ENCODE data around the gene MASTL.
A peak's percentile ranks its signal among the peaks of the same experiment; 100 is the strongest.

Gene MASTL

DNA sequence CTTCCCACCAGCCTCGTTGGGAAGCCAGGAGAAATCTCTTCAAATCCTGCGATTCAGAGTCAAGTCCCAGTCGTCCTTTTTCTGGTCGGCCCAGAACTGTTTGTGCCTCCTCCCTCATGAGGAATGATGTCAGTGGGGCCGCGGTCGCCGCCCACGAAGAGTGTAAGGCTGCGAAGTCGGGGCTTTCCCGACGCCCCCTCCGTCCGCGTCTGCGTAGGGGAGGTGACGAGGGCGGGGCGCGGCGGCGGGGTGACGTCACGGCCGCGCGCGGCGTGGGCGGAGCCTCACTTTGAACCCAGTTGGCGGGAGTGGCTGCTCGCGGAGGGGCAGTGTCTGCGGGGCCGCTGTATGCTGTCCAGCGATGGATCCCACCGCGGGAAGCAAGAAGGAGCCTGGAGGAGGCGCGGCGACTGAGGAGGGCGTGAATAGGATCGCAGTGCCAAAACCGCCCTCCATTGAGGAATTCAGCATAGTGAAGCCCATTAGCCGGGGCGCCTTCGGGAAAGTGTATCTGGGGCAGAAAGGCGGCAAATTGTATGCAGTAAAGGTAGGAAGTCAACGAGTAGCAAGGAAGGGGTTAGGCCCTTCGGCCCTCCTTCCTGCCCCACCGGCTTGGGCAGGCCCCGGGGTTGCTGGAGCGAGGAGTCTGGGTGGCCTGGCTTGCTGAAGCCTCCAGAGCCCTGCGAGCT is at the start of gene MASTL:
MASTL (plus strand) TSS at position 287 of the 689 bp plus-strand sequence; CDS start at position 362, 75 bp downstream.
- Histone ChIP-seq H3K27ac (ENCODE audit: low read length) (peak within 1 kb of the TSS; percentile 91), H3K4me1 (ENCODE audit: low read length) (peaks cover 21% of the 10 kb centered on the region), H3K79me2 (ENCODE audit: low read length) (peaks cover 87% of the 10 kb centered on the region), H3K27me3 (ENCODE audit: low read depth, low read length) (no peaks in the 10 kb centered on the region), H3K4me2 (ENCODE audit: low read length) (peak within 1 kb of the TSS; percentile 85), H2AFZ (ENCODE audit: low read depth, low read length) (no peak within 1 kb of the TSS), H4K20me1 (ENCODE audit: insufficient read depth, low read length) (peaks cover 25% of the 10 kb centered on the region), H3K4me3 (ENCODE audit: low read length) (peak within 1 kb of the TSS; percentile 81), H3K9me3 (ENCODE audit: insufficient read depth, low read length) (no peaks in the 10 kb centered on the region), H3K36me3 (replicated peaks; ENCODE audit: low read depth, low read length) (peaks cover 34% of the 10 kb centered on the region), H3K9ac (ENCODE audit: low read length) (peak within 1 kb of the TSS; percentile 97)
- no peak for TF ChIP-seq CTCF (IDR thresholded peaks at IDR 0.05; ENCODE audit: low read depth, low read length)
- no peak for TF ChIP-seq EZH2phosphoT487 (IDR thresholded peaks at IDR 0.05; ENCODE audit: low read depth)

DNA sequence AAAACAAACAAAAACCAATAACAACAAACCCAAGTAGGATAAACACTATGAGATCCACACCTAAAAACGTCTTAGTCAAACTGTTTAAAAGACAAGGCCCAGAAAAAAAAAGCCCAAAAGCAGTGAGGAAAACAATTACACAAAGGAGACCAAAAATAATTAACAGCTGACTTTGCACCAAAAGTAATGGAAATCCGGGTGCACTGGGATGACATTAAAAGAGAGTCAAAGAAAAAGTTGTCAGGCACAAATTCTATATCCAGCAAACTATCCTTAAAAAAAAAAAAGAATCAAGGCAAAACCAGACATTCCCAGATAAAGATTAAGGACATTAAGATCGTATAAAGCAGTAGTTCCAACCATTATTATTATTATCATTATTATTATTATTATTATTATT is 47.0 kb upstream of the MASTL start:
- no peak overlapping the region for H3K4me3 ChIP-seq (ENCODE audit: low read length)
- no peak overlapping the region for H2AFZ ChIP-seq (ENCODE audit: low read depth, low read length)
- H3K4me2 ChIP-seq (ENCODE audit: low read length), result no peak overlapping the region
- H3K27me3 ChIP-seq (ENCODE audit: low read depth, low read length), result no peaks in the 10 kb centered on the region
- H3K9me3 ChIP-seq (ENCODE audit: insufficient read depth, low read length), result no peaks in the 10 kb centered on the region
- no peak overlapping the region for H3K9ac ChIP-seq (ENCODE audit: low read length)
- peaks cover 22% of the 10 kb centered on the region for H3K36me3 ChIP-seq (replicated peaks; ENCODE audit: low read depth, low read length)
- no peaks in the 10 kb centered on the region for H4K20me1 ChIP-seq (ENCODE audit: insufficient read depth, low read length)
- H3K4me1 ChIP-seq (ENCODE audit: low read length), result no peaks in the 10 kb centered on the region
- H3K27ac ChIP-seq (ENCODE audit: low read length), result no peak overlapping the region
- no peaks in the 10 kb centered on the region for H3K79me2 ChIP-seq (ENCODE audit: low read length)
- no peak for TF ChIP-seq CTCF (IDR thresholded peaks at IDR 0.05; ENCODE audit: low read depth, low read length)
- TF ChIP-seq EZH2phosphoT487 (IDR thresholded peaks at IDR 0.05; ENCODE audit: low read depth), result no peak

GRCh38 chr10:27134371-27134770 is 20.8 kb upstream of the MASTL start:
- no peaks in the 10 kb centered on the region for H3K9me3 ChIP-seq (ENCODE audit: insufficient read depth, low read length)
- peaks cover 8% of the 10 kb centered on the region for H3K4me1 ChIP-seq (ENCODE audit: low read length)
- no peak overlapping the region for H3K27ac ChIP-seq (ENCODE audit: low read length)
- no peaks in the 10 kb centered on the region for H3K27me3 ChIP-seq (ENCODE audit: low read depth, low read length)
- H2AFZ ChIP-seq (ENCODE audit: low read depth, low read length), result no peak overlapping the region
- no peak overlapping the region for H3K4me2 ChIP-seq (ENCODE audit: low read length)
- H3K36me3 ChIP-seq (replicated peaks; ENCODE audit: low read depth, low read length), result peaks cover 19% of the 10 kb centered on the region
- H3K79me2 ChIP-seq (ENCODE audit: low read length), result 0 out of 2 replicates have a peak, but pooled peaks cover 4% of the 10 kb centered on the region
- H4K20me1 ChIP-seq (ENCODE audit: insufficient read depth, low read length), result no peaks in the 10 kb centered on the region
- no peak overlapping the region for H3K9ac ChIP-seq (ENCODE audit: low read length)
- TF ChIP-seq CTCF (IDR thresholded peaks at IDR 0.05; ENCODE audit: low read depth, low read length) (no peak), EZH2phosphoT487 (IDR thresholded peaks at IDR 0.05; ENCODE audit: low read depth) (no peak)
- H3K4me3 ChIP-seq (ENCODE audit: low read length), result no peak overlapping the region

DNA sequence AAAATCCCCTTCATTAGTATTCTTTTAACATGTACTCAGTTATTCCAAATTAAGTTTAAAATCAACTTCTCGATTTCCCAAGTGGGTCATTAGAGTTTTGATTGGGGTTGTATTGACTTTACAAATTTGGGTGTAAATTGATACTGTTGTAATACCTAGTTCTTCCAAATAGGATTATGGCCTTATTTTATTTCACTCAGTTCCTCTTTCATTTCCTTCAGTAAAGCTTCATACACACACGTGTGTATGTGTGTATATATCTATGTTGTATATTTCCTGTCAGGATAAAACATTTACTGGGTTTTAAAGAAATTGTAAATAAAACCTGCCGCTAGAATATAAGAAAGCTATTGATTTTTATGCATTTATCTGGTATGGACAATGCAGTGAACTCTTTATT is 16.9 kb upstream of the MASTL start:
- Histone ChIP-seq H3K27me3 (ENCODE audit: low read depth, low read length) (no peaks in the 10 kb centered on the region), H2AFZ (ENCODE audit: low read depth, low read length) (no peak overlapping the region), H3K9ac (ENCODE audit: low read length) (no peak overlapping the region), H3K27ac (ENCODE audit: low read length) (no peak overlapping the region; the same call in 1 of the 2 replicates), H3K4me2 (ENCODE audit: low read length) (no peak overlapping the region), H4K20me1 (ENCODE audit: insufficient read depth, low read length) (no peaks in the 10 kb centered on the region), H3K36me3 (replicated peaks; ENCODE audit: low read depth, low read length) (peaks cover 8% of the 10 kb centered on the region), H3K4me3 (ENCODE audit: low read length) (no peak overlapping the region), H3K9me3 (ENCODE audit: insufficient read depth, low read length) (no peaks in the 10 kb centered on the region), H3K4me1 (ENCODE audit: low read length) (peaks cover 8% of the 10 kb centered on the region), H3K79me2 (ENCODE audit: low read length) (0 out of 2 replicates have a peak, but pooled peaks cover 4% of the 10 kb centered on the region)
- no peak for TF ChIP-seq CTCF (IDR thresholded peaks at IDR 0.05; ENCODE audit: low read depth, low read length)
- no peak for TF ChIP-seq EZH2phosphoT487 (IDR thresholded peaks at IDR 0.05; ENCODE audit: low read depth)
